Activated CD8-positive, alpha-beta memory T cell treated with anti-CD3 and anti-CD28 coated beads for 48 hours (primary cell): ENCODE data around the gene TRMT44.
"Not testable (repeated sequence)": the region's sequence is repeated elsewhere in the genome, so short reads cannot be mapped to it uniquely, and the experiment has no call there.

Experiments used
- DNase-seq, 3 experiments: peaks; one replicate each; pipeline ENCODE4 v3.0.0-alpha.2; 2020; ENCODE audit warnings: low read depth in 2 of 3, low spot score in 2 of 3

The TRMT44 gene

GRCh38 chr4:8491478-8491877, 50.9 kb downstream of the TRMT44 start:
- not testable (repeated sequence) for DNase-seq

DNA sequence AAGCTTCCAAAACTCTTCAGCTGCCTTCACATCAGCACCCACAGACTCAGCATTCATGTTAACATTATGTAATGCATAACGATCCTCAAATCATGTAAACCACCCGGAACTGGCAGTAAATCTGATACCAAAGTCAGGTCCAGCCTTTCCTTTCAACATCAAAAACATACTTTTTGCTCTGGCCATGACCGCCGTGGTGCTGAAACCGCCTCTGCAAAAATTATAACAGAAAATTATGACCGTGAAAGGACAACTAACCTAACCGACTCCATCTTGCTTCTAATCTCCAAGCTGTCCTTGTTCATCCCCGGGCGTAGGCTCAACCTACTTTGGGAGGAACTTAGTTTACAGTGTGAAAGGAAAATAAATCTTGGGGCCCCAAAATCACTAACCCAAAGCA, 51.6 kb downstream of the TRMT44 start:
- DNase-seq, result no peak

DNA sequence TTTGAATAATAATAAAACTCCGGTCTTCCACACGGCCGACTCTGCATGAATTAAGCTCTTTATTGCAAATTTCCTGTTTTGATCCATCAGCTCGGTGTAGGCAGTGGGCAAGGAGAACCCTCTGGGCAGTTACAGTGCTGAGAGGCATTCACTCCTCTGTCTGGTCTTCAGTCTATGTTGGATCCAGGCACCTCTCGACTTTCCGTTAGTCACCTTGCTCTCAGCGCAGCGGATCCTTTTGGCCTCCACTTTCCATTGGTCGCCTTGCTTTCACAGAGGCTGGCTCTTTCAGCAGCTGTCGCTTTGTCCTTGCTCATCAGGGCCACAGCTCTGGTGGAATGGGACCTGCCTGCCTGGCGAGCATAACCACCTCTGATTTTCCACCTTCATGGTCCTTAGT, 52.9 kb downstream of the TRMT44 start:
- no peak for DNase-seq

DNA sequence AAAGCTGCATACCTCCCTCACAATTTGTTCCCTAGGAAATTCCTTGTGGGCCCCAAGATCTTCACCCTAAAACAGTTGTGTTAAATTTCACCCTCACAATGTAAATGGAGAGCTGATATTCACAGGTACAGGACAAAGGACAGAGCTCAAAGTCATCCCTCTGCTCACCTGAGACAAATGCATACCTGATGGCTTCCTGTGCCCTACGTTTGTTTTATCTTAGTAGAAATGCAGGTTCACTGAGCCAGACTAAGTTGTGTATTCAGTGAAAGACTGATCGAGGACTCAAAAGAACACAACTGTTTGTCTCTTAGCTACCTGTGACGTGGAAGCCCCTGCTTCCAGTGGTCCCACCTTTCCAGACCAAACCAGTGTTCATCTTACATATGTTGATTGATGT, 53.6 kb downstream of the TRMT44 start:
- DNase-seq, result no peak

DNA sequence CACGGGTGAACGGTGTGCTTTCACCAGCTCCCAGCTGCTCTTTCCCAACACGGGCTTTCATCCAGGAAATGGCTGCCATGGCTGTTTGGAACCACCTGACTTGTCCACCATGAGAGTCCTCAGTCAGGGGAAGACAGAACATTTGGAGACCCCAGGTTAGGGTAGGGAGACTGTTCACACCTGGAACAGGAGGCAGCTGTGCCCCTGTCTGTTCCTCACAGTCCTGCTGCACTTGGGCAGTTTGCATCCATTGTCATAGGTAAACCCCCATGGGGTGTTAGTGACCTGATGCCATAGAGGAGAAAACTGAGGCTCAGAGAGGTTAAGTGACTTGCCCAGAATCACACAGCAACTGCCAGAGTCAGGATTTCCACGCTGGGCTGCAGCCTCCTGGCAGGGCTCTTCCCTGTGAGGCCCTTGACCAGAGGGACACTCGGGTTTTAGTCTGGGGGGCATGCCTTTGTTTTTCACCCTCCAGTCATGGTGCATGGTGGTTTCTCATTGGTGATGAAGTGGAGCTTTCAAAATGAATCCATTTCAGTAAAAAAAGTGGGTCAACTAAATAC, 54.5 kb downstream of the TRMT44 start:
- no peak for DNase-seq

GRCh38 chr4:8495803-8496202, 55.2 kb downstream of the TRMT44 start:
- no peak for DNase-seq

DNA sequence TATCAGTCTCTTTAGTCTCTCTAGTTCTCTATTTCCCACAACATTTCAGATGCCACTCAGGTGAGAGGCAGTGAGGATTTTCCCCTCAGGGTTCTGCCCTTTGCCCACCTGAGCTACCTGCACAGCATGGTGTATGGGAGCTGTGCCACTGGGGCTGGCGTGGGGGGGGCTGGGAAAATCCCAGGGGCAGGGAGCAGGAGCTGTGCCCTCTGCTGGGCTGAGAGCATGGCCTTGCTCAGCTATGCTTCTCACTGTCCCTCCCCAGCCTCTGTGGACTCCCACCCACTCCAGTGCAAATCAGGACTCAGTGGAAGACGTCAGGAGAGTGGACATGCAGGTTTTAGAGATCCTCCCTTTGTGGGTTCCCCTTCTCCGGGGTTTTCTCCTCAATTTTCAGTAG, 57.2 kb downstream of the TRMT44 start:
- DNase-seq, result no peak

DNA sequence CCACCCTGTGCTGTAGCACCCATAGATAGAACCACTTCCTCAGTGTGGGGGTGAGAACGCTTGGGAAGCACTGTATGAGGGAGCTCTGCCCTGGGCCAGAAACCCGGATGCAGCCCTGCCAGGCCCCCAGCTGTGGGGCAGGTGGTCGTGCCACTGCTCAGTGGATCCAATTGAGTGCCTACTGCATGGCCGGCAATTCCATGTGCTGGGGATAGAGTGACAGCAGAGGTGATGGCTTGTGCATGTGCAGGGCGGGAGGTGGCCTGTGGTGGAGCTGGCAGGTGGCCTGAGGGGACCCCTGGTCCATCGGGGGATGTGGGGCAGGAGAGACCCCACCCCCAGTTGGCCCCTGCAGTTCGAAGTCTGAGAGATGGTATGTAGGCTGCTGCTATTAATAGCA, 60.4 kb downstream of the TRMT44 start:
- no peak for DNase-seq

- no peak for DNase-seq
Observed at GRCh38 chr4:8501781-8502180, 61.2 kb downstream of the TRMT44 start.

DNA sequence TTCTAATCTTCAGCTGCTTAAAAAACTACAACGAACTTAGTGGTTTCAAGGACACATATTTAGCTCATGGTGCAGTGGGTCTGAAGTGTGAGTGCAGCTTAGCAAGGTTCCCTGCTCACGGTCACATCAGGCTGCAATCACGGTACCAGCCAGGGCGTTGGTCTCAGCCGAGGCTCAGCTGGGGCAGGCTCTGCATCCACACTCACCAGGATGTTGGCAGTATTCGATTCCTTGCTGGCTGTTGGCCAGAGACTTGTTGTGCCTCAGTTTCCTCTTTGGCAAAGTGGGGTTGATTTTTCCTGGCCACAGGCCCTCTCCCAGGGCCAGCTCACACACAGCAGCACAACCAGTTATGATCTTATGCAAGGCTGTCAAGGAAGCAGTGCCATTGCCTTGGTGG, 61.8 kb downstream of the TRMT44 start:
- DNase-seq, result no peak

DNA sequence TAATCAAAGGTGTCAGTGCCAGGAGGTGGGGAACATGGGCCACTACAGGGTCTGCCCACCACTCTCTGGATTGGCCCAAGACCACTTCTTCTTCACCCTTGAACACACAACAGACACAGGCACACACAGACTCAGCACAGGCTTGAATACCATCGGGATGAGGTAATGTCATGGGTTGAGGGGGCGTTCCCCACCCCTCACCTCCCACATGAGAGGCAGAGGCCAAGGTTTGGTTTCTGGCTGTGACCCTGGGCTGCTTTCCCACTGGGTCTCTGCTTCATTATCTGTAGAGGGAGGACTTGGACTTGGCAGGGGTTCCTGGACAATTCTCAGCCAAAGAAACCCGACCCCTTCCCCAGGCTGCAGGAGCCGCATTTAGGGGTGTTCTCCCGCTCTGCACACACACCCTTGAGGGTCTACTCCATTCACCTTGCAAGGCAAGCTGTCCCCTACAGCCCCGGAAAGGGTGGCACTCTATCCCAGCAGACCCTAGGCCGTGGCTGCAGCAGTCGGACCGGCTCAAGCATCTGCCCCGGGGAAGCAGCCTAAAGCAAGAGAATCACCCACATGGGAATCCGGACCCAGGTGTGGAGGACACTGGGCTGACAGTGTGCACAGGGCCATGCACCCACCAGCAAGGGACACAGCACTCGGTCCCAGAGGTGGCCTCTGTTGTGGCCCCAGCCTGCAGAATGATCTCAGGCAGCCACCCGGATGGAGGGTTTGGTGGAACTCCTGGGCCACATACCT, 62.4 kb downstream of the TRMT44 start:
- DNase-seq, result no peak

DNA sequence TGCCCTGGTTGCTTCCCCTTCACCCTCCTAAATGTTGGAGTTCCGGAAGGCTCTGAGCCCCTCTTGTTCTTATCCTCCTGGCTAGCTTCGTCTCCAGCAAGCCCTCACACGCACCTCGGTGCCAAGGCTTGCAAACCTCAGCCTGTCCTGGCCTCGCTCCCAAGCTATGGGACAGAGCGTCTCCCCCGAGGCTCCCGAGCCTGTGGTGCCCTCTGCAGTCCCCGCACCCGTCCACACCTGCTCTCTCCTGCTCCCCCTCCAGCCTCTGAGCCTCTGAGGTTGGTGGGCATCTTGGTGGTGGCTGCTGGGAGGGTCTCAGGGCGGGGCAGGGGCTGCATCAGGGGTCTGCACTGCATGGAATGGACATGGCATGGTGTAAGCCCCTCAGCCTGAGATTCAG, 63.2 kb downstream of the TRMT44 start:
- no peak for DNase-seq

DNA sequence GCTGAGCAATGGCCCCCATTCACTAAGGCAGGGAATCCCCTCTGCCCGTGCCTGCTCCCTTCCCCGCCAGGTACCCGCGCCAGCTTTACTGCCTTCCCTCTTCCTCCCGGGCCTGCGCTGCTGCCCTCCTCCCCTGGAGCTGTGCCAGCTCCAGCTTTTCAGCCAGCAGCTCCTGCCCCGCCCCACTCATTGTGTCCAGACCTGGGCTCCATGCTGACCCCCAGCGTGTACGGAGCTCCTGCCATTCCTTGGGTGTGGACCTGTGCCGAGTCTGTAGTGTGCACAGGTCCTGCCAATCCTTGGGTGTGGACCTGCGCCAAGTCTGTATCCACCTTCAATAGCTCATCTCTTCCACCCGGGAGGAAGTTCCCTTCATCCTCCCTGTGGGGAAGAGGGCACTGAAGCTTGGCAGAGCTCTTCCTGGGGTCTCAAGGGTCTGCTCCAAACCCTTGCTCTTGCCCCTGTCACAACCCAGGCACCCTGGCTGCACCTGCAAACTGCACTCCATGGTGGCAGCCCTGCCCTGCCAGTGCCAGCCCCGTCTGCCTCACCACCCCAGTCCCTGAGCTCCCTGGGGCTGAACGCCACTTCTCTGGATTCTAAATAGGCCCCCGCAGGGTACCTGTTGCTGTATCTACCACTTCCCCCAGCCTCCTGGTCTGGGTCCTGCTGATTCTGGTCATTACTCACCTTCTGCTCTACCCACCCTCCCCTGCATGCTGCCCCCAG, 63.9 kb downstream of the TRMT44 start:
- no peak for DNase-seq

DNA sequence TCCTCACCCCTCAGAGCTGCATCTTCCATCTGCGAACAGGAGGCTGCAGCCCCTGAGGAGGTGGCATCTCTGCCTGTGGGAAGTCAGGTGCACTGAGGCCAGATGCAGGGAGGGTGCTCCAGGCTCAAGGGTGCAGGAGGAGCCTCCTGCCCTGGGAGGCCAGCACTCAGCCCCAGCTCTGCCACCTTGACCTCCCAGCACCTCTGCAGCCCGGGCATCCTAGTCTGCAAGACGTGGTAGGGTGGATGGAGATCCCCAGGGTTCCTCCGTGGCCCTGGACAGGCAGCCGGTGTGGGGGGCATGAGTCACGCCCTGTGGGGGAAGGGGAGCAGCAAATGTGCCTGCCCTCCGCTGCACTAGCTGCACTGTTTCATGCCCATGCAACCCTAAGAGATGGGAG, 64.7 kb downstream of the TRMT44 start:
- no peak for DNase-seq

DNA sequence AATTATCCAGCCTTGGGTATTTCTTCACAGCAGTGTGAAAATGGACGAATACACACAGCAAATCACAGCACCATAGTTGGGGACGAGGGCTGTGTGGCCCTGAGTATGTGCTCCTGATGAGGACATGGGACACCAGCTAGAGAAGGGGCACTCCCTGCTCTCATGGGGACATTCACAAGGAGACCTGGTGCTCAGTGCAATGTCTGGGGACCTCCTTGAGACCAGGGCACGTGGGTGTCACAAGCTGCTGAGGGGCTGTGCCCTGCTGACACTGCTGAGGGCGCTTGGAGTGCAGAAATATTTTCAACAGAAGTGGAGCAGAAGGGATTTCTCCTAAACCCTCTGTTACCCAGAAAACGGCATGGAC, 65.4 kb downstream of the TRMT44 start:
- no peak for DNase-seq

DNA sequence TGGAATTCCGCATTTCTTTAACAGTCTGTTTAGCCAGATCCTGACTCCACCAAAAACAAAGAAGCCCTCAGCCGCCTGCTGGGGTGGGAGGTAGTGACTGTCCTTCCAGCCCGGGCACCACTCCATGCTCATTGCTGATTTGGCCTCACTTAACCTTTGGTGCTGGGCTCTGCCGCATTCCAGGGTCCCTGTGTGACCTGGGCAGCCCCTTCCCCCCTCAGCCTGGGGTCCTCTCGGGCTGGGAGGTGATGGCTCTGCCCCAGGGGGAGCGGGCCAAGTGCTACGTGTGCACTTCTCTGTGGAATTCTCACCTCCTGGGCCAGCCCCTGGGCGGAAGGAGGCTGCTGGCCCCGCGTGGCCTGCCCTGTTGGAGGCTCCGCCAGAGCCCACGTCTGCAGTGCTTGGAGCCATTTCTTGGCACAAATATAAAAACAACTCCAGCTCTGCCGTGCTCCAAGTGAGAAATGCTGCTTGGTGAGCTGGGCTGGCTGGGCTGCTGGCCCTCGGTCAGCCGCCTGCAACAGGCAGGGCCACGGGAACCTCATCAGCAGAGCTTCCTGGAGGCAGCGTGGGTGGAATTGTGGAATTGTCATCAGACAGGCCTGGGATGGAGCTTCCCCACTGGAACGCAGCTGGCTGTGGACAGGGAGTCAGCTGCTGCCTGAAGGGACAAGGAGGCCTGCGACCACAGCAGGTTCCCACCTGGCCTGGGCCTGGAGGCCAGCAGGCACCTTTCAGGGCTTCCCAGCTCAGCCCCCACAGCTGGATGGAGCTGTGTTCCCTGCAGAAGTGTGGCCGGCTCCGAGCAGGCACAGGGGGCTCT, 66.0 kb downstream of the TRMT44 start:
- no peak for DNase-seq

DNA sequence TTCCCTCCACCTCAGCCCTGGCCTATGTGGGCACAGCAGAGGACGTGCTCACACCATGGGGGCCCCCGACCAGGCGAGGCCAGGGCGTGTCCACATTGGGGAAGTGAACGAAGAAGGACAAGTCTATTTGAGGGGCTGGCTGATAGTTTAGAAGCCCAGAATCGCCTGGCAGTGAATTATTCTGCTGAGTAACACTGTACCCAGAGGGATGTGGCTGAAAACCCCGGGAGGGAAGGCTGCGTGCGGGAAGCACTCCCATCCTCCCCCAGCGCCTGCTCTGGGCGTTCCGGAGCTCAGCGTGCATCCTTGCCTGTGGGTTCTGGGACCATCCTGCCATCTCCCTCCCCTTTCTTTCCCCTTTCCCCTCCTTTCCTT, 66.6 kb downstream of the TRMT44 start:
- no peak for DNase-seq

DNA sequence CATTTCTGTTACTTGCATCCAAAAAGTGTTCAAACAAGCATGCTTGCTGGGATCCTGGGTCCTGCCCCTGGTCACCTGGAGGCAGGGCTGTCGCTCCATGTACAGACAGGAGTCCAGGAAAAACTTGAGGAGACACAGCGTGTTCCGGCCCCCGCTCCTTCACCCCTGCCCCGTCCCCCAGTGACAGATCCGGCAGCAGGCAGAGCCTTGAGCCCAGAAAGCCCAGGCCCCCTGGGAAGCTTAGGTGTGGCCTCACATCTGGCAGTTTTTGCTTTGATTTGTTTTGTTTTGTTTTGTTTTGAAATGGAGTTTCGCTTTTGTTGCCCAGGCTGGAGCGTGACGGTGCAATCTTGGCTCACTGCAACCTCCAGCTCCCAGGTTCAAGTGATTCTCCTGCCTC, 67.0 kb downstream of the TRMT44 start:
- DNase-seq, result no peak

- DNase-seq, result no peak
Observed at GRCh38 chr4:8508266-8508665, 67.7 kb downstream of the TRMT44 start.

- no peak for DNase-seq
Observed at GRCh38 chr4:8508740-8509139, 68.2 kb downstream of the TRMT44 start.

DNA sequence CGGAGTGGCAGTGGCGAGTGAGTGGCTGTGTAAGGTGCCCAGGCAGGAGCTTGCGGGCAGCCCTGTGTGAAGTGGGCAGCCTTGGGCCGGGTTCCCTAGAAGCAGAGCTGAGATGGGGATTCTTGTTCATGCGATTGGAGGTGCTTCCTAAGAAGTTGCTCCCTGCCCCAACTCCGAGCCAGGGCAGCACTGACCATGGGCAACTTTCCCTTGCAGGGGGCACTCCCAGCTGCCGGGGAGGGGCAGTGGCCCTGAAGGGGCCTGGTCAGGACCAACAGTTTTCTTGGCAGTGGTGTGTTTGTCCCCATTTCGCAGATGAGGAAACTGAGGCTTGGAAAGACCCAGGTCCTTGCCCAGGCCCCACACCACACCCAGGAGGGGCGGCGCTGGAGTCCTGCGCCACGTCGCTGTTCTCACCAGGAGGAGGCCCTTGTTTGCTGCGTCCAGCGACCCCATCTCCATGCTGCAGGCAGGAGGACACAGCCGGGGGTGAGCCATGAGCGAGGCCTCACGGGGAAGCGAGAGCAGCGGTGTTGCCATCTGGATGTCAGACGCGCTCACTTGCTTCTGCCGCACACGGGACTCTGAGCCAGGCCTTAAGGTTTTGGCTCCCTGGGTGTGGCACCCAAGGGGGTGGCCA, 68.9 kb downstream of the TRMT44 start:
- DNase-seq, result no peak
